HG03095 (cell line): Measurements from ENCODE around the gene ATP2B1.

Source experiments
- ATAC-seq: cut with Tn5 transposase; IDR thresholded peaks from one replicate; pipeline ENCODE4 v1.9.1; 2021; ENCODE audit warnings: moderate library complexity; ENCODE audit not compliant: unreplicated experiment

ATP2B1 gene

DNA sequence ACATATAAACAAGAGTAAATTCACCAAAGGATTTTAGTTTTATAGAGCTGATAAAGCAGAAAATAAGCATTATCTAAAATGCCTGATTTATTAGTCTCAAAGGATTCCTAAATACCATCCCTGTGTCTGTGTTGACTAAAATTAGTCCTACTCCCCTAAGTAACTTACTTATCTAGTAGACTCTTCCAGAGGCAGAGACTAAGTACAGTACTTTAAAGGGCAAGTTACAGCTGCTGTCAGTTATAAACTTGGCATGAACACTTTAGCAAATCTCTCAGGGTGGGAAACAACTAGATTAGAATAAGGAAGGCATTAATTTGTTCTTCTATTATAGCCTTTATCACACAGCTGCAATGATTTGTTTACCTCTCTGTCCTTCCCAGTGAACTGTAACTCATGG, 46.0 kb downstream of the ATP2B1 start:
- ATAC-seq = no peak

DNA sequence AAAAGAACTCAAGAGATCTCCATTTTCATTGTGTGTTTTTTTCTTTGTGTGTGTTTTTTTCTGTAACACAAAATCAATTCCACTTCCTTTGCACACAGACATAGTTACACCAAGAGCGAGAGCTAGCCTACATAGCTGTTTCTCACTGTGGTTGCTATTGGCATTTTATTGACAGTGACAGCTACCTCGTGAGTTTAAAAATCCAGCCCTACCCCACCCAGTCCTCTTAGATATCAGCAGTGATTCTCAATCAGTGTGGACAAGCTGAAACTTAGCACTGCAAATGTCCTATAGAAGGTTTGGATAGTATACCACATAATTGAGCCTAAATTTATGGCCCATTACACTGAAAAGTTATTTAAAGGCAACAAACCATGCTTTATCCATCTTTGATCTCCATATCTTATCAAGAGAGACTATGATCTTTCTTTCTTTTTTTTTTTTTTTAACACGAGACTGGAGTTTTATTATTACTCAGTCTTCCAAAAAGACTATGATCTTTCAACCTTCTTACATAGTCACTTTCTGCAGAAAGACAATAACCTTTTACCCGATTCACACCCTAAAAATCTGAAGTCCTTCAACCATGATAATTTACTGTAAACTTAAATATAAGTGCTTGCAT, 46.8 kb downstream of the ATP2B1 start:
- ATAC-seq = no peak

DNA sequence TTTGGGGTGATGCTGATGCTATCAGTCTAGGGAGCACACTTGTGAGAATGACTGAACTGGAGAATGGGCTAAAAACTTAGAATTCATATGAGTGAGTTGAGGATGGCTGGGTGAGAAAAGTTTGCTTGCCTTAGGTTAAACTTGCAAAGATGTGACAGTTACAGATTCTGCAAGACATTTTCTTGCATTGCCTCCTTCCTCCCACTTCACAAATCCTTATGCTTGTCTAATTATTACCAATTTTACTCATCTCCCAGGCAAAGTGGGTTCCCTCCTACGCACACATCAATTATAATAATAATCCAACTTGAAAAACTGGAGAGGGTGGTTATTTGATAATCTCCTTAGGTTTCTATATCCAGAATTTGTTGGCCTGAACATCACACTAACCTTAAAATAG, 50.9 kb downstream of the ATP2B1 start:
- no peak for ATAC-seq

DNA sequence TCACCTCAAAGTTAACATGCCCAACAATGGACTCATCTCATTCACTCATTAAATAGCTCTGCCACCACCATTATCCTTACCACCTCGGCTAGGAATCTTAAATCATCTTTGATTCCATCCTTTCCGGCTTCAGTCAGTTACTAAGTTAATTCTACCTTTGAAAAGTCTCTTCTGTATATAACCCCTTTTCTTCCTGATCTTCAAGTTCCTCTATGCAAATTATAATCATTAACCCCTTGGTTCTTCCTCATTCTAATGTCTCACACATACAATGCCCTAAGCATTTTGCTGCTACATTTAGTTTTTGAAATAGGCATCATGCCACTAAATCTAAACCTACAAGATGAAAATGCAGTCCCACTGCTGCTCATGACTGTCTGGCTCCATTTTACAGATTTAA, 51.6 kb downstream of the ATP2B1 start:
- no peak for ATAC-seq

DNA sequence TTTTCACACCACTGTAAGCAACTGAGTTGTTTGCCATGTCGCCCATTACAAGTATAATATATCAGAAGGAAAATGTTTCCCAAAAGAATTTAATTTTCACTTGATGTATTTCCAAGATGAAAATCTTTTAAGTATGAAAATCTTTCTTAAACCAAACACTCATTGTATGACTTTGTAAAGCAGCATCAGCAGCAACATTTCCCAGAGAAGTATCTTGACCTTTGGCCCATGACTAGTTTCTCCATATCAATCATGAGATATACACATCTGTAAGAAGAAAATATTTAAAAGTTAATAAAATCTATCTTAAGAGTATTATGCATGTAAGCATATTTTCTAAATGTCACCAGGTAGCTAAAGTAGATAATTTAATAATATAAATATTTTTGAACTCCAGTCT, 52.8 kb downstream of the ATP2B1 start:
- no peak for ATAC-seq

DNA sequence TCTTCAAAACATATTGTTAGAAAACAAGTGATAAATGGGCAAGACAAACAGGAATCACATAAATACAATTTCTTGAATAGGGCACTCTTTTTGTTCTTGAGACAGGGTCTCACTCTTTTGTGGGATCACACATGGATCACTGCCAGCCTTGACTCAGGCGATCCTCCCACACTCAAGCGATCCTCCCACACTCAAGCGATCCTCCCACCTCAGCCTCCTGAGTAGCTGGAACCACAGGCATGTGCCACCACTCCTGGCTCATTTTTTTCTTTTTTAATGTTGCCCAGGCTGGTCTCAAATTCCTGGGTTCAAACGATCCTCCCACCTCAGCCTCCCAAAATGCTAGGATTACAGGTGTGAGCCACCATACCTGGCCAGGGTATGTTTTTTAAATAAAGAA, 57.4 kb downstream of the ATP2B1 start:
- ATAC-seq = no peak

DNA sequence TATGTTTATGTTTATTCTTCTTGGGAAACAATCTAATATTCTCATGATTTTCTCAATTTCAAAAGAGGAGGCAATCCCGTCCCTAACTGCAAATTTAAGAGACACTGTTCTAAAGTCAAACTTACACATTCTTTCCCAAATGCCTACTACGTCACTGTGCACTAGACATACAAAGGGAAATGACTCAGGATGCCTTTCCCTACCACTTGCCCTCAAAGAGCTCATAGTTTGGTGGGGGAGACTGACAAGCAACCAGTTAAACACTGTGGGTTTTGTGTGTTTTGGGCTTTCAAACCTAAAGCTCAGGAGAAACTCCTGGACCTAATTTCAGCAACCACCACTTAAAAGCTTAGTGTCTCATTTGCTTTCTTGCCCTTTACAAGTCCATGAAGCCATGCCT, 58.4 kb downstream of the ATP2B1 start:
- ATAC-seq = no peak

DNA sequence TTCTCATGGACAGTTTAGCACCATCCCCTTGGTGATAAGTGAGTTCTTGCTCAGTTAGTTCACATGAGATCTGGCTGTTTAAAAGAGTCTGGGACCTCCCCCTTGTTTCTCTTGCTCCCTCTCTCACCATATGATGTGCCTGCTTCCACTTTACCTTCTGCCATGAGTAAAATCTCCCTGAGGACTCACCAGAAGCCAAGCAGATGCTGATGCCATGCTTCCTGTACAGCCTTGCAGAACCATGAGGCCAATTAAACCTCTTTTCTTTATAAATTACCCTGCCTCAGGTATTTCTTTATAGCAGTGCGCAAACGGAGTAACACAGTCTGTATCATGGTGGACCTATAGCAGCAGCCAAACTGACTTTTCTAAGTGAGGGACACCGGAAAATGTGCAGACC, 58.8 kb downstream of the ATP2B1 start:
- ATAC-seq = no peak

DNA sequence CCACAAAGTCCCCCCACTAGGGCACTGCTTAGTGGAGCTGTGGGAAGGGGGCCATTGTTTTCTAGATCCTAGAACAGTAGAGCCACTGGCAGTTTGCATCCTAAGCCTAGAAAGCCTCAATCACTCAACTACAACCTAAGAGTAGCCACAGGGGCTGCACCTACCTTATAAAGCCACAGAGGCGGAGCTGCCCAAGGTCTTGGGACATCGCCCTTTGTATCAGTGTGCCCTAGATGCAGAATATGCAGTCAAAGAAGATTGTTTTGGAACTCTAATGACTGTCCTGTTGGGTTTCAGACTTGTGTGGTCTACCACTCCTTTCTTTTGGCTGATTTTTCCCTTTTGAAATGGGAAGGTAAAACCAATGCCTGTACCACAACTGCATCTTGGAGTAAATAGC, 59.5 kb downstream of the ATP2B1 start:
- ATAC-seq = no peak

DNA sequence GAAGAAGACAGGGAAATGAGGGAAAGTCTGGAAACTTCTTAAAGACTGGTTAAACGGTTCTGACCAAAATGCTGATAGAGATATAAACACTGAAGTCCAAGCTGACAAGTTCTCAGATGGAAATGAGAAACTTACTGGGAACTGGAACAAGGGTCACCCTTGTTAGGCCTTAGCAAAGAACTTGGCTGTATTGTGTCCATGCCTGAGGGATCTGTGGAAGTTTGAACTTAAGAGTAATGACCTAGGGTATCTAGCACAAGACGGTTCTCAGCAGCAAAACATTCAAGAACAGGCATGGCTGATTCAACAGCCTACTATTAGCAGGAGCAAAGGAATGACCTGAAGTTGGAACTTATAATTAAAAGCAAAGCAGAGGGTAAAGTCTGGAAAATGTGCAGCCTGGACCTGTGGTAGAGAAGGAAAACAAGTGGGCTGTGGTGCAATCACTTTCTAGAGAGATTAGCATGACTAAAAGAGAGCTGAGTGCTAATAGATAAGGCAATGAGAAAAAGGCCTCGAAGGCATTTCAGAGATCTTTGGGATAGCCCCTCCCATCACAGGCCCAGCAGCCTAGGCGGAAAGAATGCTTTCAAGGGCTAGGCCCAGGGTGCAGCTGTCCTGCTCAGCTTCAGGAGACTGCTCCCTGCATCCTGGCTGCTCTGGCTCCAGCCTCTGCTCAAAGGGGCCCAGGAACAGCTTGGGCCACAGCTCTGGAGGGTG, 60.3 kb downstream of the ATP2B1 start:
- ATAC-seq = no peak

DNA sequence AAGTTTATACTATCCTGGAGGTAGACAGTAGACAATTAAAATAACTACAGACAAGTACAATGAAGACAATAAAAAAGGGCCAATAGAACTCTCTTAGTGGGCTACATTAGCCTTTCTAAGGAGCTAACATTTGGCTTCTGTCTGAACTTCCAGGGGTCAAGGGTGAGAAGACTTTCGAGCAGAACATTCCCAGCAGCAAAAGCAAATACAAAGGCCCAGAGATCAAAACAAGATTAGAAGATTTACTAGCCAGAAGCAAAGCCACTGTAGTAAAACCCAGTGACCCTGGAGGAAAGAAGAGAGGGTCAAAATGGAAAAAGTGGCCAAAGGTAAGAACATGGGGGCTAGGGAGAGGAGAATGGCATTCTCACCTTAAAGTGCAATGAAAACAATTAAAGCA, 63.2 kb downstream of the ATP2B1 start:
- no peak for ATAC-seq

DNA sequence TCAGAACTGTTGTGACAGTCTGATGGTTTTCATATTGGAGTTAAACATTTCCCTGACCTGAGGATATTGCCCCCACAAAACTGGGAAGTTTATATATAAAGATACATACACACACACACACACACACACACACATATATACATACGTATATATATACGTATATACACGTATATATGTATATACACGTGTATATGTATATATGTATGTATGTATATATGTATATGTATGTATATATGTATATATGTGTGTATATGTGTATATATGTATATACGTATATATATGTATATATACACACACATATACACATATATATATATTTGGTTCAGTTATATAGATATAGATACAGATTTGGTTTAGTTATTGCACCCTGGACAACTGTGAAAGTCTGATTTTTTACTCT, 65.7 kb downstream of the ATP2B1 start:
- no peak for ATAC-seq

DNA sequence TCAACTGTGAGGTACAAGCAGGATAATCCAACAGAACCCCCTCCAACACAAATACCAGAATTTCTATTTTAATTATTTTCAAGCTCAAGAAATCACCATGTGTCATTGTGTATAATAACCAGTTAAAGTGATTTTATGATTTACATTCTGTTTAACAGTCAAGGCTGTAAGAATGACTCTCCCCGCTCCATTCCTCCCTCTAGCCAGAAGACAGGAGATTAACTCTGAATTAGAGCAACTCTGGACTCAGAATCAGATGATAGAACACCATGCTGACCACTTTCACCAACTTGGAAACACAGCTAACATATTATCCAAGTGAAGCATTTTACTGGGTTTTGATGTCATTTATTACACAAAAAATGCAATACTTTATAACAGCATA, 71.9 kb downstream of the ATP2B1 start:
- no peak for ATAC-seq

DNA sequence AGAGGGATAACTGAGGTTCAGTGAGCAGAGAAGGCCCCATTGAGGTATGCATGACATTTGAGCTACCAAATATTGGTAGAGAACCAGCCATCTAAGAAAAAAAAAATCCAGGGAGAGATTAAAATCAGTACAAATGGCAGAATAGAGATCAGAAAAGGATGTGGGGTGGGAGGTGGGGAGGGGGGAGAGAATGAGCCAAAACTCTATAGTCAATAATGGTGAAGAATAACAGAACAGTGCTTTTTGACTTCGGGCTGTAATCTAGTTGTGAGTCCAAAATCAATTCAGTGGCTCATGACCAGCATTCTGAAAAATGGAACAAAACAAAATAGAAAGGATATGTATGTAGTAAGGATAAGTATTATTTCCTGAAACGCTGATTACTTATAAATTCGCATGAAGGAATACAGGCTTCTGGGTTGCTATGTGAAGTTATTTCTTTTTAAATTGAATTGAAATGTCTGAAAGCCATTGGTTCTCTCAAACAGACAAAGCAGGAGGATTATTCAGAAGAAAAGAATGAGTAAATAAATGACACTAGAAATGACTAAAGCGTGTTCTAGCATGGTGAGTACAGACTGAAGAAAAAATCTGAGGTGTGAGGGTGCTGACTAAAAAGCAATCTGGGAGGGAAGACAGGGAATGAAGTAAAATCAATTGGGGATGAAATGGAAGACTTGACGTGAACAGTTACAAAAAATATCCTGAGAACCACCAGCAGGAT, 72.4 kb downstream of the ATP2B1 start:
- no peak for ATAC-seq

DNA sequence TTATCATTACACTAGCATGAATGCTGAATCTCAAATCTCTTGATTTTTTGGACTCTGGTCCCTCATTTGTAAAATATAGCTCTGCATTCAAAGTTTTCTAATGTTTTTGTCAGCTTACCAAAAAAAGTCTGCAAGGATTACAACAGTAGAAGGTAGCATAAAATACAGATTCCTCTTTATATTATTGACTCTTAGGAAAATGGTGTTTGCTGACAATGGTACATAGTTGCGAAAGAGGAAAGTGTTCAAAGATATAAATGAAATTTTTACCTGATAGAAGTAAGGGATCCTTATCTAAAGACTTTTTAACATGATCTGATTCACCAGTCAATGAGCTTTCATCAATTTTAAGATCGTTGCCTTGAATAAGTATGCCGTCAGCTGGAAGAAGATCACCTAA, 74.1 kb downstream of the ATP2B1 start:
- ATAC-seq = no peak

DNA sequence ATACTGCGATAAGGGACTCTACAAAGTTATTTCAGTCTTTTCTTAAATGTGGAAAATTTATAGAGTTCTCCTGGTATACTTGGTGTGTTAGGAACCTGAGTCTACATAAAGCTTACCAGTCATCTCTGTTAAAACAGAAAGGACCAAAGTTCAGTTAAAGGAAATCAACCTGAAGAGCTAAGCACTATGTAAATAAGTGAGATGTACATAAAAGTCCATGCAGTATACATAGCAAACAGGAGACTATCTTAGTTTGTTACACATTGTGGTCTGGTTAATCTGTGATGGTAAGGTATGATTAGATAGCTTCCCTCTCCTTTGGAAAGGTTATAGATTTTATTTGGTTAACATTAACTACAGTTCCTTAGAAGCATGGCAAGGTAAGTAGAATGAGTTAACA, 75.9 kb downstream of the ATP2B1 start:
- ATAC-seq = no peak

DNA sequence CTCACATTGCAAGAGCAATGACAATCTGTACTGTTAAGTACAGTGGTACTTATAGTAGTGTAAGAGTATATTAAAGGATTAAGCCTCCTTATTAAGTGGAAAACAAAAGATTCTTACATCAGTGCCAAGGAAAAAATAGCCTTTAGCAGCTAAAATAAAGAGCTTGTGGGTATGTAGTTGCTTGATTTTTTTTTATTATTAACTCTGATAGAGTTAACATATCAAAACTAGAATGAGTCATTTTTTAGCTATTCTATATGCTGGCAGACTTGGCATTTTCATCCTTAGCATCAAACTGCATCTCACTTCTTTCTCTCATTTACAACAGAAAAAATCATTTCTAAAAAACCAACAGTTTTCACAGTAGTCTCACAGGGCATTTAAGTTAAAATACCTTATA, 86.5 kb downstream of the ATP2B1 start:
- no peak for ATAC-seq

DNA sequence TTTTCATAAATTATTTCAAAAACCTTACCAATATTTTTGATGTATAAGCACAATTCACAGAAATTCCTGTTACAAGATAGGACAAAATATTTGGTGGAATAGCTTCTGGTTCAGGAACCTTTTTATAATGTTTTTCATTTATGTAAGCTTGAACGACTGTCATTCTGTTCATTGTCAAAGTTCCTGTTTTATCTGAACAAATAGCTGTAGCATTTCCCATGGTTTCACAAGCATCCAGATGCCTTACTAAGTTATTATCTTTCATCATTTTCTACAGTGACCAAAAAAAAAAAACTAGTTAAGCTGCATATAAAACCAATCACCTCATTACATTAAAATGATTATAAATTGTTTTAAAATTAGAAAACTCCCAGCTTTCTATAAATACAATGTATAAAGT, 87.1 kb downstream of the ATP2B1 start:
- no peak for ATAC-seq

DNA sequence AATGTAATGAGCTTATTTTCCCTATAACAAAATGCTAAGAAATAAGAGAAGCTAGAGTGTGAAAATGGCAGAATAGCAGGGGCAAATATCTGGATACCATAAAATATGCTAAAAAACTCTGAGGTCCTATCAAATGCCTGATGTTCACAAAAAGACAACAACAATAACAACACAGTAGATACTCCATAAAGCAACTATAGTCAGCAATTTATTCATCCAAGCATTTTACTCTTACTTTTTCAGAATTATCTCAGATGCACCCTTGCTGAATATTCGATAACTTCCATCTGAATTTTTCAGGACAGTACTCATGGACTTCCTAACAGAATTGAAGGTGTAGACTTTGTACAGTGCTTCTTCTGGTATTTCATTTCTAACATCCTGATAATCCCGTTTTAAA, 88.9 kb downstream of the ATP2B1 start:
- no peak for ATAC-seq

DNA sequence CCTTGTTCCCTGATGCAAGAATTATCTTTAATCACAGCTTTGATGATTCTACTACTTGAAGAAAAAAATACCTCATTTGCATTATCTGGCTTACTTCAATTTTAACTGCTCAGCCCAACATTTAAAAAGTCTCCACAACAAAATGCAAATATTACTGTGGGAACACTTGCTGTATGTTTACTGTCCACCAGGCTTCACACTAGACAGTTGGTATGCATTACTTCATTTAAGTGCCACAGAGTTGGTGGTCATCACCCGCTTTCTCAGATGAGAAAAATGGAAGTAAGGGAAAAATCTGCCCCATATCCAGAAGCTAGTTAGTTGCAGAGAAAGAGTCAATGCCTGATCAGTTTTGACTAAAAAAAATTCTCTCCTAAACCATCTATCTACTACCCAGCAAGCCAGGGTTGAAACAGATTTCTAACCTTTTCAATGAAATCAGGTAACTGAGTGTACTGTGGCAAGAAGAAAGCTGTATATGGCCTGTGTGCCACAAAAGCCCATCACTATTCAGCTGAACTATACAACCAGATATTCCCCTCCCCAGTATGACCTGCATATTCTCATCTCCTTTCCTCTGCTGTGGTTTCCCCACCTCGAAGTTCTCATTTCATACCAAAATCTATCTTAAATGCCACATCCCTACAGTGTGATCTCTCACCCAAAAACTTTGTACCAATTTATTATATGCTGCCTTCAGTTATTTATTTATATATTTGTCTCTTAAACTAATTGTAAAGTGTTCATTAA, 90.3 kb downstream of the ATP2B1 start:
- ATAC-seq = no peak

DNA sequence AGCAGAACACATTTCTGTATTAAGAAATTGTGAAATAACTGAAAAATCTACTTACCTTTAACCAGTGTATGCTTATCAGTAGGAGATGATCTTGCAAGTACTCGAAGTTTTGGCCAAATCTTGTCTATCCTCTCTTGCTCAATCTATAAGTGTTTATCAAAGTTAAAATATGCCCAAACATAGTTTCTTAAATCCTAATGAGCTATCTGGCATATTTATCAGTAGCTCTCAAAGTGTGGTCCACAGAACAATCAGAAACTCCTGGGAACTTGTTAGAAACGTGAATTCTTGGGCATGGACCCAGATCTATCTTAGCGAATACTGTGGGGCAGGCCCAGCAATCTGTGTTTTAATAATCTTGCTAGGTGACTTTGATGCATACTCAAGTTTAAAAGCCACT, 98.3 kb downstream of the ATP2B1 start:
- ATAC-seq = no peak

DNA sequence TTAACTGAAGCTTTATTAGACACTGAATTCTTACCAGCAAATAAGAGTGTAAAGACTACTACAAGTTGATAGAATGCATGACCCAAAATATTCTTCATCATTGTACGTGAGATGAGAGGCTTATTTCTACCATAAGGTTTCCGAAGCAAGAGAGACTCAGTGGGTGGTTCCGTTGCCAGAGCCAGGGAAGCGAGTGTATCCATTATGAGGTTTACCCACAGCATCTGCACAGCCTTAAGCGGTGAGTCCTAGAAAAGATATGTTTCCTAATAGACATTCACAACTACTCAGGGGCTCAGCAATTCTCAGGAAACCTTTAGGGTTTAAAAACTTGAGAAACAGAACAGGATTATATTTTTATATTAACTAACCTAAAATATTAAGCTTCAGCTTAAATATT, 105.0 kb downstream of the ATP2B1 start:
- ATAC-seq = no peak
